Prostate gland (tissue), 2 donors: ENCODE measurements around the gene SNRPD1.
"Not testable (repeated sequence)": the region's sequence is repeated elsewhere in the genome, so short reads cannot be mapped to it uniquely, and the experiment has no call there.

Source experiments
- POLR2A ChIP-seq: fragments of 450-650 bp; IDR thresholded peaks from one replicate; pipeline ENCODE4 v1.6.1; 2016; ENCODE audit warnings: antibody characterized with exemption, mild to moderate bottlenecking
- POLR2AphosphoS5 ChIP-seq: sonication (generic); formaldehyde crosslinking; IDR thresholded peaks from one replicate; pipeline ENCODE4 v1.6.1; 2017; ENCODE audit warnings: antibody characterized with exemption
- TF ChIP-seq, protein P1 (sequence below), 4 experiments: fragments of 200-600 bp in 2 of 4; fragments of 450-650 bp in 2 of 4; sonication (generic) in 2 of 4; IDR thresholded peaks; 1 replicate in 3 of 4; 2 replicates in 1 of 4; pipeline ENCODE4 v1.5.1; 2016 to 2019; ENCODE audit warnings: antibody characterized with exemption in 4 of 4, mild to moderate bottlenecking in 2 of 4, moderate library complexity in 2 of 4

DNA sequence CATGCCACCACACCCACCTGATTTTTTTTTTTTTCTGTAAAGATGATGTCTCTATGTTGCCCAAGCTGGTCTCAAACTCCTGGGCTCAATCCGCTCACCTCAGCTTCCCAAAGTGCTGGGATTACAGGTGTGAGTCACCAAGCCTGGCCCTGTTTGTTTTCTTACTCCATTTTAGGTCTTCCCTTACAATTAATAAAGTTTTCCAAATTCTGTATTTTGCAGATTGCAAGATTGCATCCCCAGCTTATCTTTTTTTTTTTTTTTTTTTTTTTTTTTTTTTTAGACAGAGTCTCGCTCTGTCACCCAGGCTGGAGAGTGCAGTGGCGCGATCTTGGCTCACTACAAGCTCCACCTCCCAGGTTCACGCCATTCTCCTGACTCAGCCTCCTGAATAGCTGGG, 28.3 kb downstream of the SNRPD1 start:
- TF ChIP-seq, protein P1, sequence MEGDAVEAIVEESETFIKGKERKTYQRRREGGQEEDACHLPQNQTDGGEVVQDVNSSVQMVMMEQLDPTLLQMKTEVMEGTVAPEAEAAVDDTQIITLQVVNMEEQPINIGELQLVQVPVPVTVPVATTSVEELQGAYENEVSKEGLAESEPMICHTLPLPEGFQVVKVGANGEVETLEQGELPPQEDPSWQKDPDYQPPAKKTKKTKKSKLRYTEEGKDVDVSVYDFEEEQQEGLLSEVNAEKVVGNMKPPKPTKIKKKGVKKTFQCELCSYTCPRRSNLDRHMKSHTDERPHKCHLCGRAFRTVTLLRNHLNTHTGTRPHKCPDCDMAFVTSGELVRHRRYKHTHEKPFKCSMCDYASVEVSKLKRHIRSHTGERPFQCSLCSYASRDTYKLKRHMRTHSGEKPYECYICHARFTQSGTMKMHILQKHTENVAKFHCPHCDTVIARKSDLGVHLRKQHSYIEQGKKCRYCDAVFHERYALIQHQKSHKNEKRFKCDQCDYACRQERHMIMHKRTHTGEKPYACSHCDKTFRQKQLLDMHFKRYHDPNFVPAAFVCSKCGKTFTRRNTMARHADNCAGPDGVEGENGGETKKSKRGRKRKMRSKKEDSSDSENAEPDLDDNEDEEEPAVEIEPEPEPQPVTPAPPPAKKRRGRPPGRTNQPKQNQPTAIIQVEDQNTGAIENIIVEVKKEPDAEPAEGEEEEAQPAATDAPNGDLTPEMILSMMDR (IDR thresholded peaks at IDR 0.05), result not testable (repeated sequence)
- not testable (repeated sequence) for TF ChIP-seq POLR2AphosphoS5, POLR2A
